RCC 7860 (cell line): ENCODE measurements around the gene RNF8.

Experiments used
- DNase-seq: peaks from one replicate; pipeline ENCODE4 v3.0.0-alpha.2; 2015; ENCODE audit warnings: low spot score
- FAIRE-seq: peaks from 2 replicates; lab custom pipeline; 2012; peaks lifted over from hg19 to GRCh38; lab: Jason Lieb, UNC

RNF8 gene

DNA sequence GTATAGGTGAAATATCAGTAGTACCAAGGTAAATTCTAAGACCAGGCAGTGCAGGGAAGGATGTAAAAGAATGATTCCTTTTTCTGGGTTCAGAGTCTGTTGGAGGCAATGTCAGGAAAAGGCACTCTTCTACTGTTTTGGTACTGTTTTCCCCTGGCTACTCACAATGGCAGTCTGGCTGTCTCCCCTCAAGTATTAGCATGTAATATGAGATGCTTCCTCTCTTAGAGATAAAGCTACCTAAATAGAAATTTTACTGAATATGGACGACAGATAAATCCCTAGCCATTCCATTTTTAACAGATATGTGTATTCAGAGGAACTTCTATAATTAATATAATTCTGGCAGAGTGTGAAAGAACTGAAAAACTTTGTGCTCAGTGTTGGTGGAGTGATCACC, 3.5 kb downstream of the RNF8 start:
- DNase-seq (no peak), FAIRE-seq (no peak)

DNA sequence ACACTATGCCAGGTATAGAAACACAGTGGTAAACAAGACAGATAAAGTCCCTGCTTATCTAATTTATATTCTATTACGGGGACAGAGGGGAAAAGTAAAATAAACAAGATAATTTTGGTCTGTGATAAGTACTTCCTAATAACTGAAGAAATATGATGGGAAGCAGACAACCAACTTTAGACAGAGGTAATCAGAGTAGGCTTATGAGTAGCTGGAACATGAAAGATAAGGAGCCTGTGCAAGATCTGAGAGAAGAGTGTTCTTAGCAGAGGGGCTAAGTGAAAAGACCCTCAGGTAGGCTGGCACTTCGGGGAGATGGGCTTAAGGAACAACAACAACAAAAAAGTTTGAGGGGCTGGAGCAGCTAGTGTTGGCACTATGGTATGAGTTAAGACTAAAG, 4.1 kb downstream of the RNF8 start:
- FAIRE-seq, result no peak
- no peak for DNase-seq

DNA sequence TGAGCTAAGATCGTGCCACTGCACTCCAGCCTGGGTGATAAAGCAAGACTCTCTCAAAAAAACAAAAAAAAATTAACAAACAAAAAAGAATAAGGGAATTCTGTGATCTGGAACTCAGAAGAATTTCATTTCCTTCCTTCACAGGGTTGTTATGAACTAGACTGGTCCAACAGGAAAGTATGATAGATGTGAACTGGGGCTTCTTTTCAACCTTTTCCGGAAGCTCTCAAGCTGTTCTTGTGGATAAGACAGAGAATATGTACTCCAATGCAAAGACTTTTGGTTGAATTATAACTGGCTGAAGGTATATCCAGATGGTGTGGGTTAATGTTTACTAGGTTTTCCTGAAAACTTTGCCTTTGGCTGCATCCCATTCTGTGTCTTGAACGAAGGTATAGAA, 5.3 kb downstream of the RNF8 start:
- no peak for DNase-seq
- FAIRE-seq, result no peak

DNA sequence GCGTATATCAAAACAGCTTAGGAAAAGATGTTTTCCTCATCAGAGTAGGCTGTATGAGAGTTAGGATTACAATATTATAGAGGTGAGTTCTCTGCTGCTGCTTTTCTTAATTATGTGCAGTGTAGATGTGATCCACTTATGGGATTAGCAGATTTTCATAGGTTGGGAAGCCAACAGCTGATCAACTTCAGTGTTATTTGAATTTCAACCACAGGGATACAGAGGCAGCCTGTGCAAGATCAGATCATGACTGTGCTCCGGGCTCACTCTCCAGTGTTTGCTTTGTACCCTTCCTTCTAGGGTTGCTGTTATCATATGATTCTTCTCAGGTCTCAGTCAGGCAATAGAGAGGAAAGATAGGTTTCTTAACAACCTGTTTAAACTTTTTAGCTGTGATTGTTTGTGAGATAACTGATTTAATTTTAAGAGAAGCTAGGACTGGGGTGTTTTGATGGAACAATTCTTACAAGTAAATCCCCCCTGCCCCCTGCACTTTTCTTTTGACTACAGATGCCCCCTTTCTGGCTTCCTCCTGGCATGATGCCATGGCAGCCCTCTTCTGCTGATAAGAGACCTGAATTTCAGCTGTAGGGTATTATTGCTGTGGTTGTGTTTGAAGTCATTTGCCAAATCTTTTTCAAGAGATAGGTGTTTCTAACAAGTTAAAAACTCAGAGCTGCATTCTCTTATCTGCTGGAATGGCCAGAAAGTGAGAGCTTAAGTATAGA, 8.5 kb downstream of the RNF8 start:
- DNase-seq, result no peak
- no peak for FAIRE-seq

GRCh38 chr6:37365791-37366190, 12.0 kb downstream of the RNF8 start:
- DNase-seq, result no peak

GRCh38 chr6:37366910-37367309, 13.1 kb downstream of the RNF8 start:
- DNase-seq (no peak), FAIRE-seq (no peak)

More at GRCh38 chr6:37365791-37366190, 12.0 kb downstream of the RNF8 start:
- FAIRE-seq, result no peak

DNA sequence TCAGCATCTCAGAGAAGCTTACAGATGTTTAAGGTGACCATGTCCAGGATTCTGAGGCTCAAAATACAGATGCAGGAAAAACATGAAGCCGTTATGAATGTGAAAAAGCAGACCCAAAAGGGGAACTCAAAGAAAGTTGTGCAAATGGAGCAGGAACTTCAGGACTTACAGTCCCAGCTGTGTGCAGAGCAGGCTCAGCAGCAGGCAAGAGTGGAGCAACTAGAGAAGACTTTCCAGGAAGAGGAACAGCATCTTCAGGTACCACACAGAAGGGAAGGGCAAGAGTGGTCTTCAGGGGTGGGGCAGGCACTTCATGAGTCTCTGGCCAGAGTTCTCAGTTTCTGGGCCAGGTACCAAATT, 15.2 kb downstream of the RNF8 start:
- DNase-seq, result no peak
- no peak for FAIRE-seq

DNA sequence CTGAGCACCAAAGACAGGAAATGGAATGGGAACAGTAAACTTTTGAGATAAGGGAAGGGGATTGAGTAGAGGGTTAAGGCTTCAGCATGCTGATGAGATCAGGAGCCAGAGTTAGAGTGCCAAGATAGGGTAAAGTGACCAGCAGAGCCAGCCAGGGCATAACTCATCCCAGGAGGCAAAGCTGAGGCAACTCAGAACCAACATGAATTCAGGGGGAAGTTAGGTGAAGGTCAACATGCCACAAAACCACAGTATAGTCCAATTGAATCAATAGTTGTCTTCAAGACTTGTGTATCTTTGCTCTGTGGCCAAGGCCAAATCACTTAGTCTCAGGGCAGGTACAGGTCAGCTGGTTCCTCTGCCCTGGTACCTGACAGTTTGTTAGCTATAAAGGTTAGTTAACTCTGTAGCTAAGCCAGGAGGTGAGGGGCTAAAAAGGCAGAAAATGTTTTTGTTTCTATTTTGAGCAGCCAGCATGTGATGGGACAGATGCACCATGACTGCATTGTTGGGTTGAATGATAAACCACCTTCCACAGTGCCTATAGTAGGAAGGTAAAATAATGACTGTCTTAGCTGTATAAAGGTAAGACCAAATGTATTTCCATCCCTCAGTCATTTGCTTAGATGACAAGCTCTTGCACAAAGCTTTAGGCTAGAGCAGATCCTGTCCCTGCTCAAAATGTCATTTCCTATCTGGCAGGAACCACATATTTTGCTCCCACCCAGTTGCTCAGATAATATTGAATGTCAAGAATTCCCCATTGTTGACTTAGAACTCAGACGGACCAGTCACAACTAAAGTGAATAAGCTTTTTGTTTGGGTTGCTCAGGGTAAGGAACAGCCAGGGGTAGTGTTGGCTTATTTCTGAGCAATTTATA, 15.8 kb downstream of the RNF8 start:
- FAIRE-seq (no peak), DNase-seq (no peak)

- no peak for DNase-seq
- FAIRE-seq, result no peak
Measured at GRCh38 chr6:37371154-37372083, 17.6 kb downstream of the RNF8 start.

DNA sequence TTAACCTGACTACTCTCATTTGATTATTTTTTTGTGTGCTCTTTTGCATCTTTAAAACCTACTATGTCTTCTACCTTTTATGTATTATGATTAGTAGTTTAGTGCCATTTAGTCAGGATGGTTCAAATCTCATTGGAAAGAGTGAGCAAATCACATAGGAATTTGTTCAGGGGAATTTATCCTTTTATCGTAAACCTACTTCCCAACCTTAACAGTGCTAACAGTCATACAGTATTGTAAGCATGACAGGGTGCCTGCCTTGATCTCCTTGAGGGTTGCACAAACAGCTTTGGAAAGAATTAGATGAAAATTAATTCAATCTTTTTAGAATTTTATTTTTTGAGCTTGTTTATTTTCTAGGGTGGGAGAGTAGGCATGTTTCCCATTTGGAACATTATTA, 18.3 kb downstream of the RNF8 start:
- FAIRE-seq, result no peak

GRCh38 chr6:37373822-37374471, 20.2 kb downstream of the RNF8 start:
- DNase-seq, result no peak
- FAIRE-seq, result no peak

More for the DNA sequence above, 18.3 kb downstream of the RNF8 start:
- DNase-seq, result no peak

DNA sequence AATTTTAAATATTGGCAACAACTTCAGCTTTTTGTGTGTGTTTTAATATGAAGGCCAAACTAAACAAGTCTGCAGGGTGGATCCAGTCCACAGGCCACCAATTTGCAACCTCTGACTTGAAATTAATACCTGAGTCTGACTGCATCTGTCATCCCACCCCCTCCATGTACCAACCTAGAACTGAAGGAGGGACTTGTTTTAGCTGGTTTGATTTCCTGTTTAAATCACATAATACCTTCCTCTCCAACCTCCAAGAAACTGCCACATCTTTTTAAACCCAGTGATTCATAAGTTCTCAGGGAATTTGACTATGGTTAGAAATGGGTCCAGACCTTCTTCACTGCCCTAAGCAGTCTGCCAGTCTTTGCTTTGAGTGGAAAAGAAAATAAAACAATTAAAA, 21.6 kb downstream of the RNF8 start:
- no peak for FAIRE-seq

DNA sequence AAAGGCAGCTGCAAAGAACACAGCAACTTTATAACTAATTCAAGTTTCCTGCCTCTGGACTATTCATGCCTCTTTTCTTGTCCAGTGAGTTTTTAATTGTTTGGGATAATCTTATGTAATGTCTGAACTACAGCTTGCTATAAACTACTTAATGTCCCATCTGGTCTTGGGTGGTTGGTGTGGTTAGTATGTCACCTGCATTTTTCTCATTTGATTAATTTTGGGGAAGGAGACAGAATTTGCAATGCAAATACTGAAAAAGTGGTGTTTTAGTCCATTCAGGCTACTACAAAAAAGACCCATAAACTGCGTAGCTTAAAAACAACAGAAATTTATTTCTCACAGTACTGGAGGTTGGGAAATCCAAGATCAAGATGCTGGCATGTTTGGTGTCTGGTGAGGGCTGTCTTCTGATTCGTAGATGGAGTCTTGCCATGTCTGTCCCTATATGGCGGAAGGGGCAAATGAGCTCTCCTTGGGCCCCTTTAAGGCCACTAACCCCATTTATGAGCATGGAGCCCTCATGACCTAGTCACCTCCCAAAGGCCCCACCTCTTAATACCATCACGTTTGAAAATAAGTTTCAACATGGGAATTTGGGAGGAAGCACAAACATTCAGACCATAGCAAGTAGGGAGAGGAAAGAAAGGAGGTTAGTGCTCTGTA, 22.4 kb downstream of the RNF8 start:
- no peak for FAIRE-seq
- no peak for DNase-seq

More for the DNA sequence above, 21.6 kb downstream of the RNF8 start:
- DNase-seq, result no peak

DNA sequence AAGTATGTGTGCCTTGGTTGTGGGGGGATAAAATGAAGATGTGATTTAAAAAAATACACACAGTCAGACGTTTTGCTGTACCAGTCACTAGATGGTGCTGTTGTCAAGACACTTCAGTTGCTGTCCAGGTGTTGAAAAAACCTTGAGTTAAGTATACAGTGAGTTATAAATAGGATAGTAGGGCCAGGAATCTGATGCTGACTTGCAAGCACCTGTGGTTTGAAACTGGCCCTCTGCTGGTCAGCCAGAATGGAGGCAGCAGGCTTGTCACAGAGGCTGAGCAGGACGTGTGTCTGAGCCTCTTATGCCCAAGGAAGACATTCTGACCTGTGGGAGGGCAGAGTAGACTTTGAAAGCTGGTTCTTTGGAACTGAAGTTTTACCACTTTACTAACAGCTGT, 27.8 kb downstream of the RNF8 start:
- FAIRE-seq (no peak), DNase-seq (peak; percentile 45)

DNA sequence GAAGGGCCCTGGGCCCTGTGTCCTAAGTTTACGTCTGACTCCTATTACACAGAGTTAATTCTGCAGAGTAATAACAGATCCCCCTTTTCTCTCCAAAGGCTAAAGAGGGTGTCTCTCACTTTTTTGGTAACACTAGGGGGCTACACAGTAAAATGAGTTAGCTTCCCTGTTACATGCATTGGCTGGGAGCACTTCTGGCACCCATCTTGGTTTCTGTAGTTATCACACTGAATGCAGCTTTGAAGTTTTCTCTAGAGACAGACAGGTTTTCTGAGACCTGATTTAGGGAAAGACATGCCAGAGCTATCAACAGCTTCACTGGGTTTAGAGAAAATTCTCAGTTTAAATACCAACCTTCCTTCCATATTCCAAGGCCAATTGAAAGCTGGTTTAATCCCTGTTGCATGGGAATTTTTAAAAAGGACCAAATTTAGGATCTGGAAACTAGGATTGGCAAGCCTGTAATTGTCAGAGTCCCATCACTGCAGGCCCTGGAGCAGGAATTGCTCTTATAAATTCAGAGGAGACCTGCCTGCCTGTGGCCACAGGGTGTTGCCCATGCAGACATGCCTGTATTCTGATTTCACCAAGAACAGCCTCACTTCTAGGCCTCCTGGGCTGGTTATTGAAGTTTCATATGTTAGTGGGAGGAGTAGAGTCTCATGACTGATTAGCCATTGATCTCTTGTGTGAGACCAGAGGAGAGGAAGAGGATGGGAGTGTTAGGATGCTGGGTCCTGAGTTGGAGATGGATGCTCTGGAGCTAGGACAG, 29.4 kb downstream of the RNF8 start:
- FAIRE-seq (no peak), DNase-seq (no peak)

- DNase-seq (no peak), FAIRE-seq (no peak)
Measured at GRCh38 chr6:37388578-37388977, 34.8 kb downstream of the RNF8 start.

GRCh38 chr6:37389857-37390256, 36.1 kb downstream of the RNF8 start:
- DNase-seq (no peak), FAIRE-seq (no peak)

DNA sequence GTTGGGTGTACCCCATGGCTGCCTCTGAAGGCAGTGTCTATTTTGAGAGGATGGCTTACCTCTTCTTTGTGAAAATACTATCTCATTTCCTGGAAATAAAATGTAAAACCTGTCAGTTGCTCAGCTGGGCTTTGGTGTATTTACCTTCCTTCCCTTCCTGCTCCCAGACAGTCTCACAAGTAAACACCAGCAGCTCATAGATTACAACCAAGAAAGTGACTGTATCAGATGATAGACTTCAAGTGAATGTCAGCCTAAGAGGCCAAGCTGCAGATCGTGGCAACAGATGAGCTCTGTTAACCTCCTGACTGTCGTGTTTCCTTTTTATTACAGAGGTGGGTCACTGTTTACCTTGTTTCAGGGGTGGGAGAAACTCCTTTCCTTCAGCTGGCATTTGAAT, 37.3 kb downstream of the RNF8 start:
- FAIRE-seq, result no peak
- DNase-seq, result no peak

DNA sequence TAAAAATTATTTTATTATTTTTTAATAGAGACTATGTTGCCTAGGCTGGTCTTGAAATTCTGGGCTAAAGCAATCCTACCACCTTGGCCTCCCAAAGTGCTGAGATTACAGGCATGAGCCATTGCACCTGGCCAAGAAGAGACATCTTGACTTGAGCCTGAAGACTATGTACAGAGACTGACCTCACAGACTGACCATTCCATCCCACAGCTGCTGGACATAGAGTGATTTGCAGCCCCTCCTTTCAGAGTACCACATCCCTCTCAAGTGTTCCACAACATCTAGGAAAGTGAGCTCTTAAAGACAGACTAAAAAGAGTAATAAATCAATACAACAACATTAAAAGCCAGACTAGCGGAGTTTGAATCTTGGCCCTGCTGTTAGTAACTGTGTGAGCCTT, 39.0 kb downstream of the RNF8 start:
- FAIRE-seq (no peak), DNase-seq (no peak)
